HG03280 (cell line): ENCODE results near the gene RAD18.

Experiments
- ATAC-seq: cut with Tn5 transposase; IDR thresholded peaks from one replicate; pipeline ENCODE4 v1.9.1; 2021; ENCODE audit warnings: mild to moderate bottlenecking, moderate library complexity; ENCODE audit not compliant: unreplicated experiment

RAD18 gene

DNA sequence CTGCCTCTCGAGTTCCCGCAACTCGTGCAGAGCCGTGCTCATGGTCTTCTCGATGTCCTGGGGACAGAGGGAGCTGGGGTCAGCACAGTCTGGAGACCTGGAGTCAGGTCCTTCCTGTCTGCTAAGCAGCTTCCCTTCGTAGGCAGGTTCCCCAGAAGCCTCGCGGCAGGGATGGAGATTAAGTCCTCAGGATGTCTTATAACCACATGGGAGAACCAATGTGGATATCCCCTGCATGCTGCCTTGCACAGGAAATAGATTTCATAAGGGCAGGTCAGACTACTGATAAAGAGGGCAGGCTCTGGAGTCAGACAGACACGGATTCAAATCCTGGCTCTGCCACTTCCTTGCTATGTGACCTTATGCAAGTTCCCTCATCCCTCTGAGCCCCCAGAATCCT is 22.6 kb upstream of the RAD18 start:
- no peak for ATAC-seq

DNA sequence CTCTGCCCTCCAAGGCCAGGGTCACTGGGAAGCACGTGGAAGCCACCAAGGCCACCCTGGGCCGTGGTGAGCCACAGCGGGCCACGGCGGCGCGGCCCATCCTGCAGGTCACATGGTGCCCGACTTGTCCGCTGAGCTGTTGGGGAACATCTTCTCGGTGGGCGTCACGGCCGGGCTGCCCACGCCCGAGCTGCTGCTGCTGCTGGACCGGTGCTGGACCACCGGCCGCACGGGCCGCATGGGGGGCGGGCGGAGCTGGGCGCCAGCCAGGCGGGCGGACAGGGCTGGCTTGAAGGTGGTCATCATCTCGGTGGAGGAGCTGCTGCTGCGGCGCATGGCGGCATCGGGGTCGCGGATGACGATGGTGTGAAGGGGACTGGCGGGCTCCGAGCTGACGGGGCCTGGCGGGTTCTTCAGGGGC is 22.1 kb upstream of the RAD18 start:
- ATAC-seq = no peak

DNA sequence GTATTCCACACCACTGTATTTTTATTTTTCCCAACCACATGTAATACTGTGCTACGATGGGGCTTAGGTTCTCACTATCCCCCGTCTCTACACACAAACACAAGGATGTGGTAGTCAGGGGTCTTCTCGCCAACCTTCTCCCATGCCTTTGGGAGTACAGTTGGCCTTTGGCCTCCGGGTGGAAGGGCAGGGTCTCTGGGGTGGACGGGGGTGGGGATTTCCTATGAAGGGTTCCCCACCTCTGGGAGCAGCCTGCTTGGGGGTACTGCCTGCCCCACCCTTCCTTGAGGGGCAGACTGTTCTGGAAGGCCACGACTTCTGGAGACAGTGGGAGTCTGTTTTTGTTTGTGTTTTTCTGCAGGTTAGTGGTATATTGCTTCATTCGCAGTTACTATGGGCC is 21.3 kb upstream of the RAD18 start:
- ATAC-seq = no peak

DNA sequence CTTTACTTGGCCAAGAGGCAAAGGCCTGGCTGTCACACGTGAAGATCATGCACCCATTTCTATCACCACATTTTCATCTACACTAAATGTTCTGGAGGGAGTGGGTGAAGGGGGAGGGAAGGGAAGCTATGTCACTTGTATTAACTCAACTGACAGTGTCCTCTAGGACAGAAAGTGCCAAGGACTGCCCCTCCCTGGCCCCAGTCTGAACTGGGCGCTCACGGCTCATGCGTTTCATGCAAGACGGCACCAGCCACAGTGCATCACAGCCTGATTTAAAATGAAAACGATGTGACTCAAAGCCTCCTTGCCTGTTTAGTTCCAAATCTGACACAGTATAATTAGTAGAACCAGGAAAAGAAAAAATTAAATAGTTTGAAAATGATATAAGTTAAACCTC is 20.8 kb upstream of the RAD18 start:
- ATAC-seq = no peak

DNA sequence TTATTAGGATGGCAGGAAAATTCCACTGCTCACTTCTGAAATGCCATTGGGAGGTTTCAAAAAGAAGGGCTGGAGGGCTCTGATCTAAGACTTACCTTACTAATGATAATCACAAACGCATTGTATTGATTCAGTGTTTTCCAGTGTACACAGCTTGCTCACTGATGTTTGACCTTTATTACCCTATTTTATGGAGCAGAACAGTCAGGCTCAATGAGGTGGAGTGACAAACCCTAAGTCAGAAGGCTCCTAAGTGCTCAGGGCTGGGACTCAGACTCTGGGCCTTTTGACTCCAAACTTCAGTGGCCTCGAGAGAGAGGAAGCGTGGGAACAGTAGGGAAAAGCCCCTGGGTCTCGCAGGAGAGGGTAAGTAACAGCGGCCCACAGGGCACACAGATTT is 20.3 kb upstream of the RAD18 start:
- ATAC-seq = no peak

DNA sequence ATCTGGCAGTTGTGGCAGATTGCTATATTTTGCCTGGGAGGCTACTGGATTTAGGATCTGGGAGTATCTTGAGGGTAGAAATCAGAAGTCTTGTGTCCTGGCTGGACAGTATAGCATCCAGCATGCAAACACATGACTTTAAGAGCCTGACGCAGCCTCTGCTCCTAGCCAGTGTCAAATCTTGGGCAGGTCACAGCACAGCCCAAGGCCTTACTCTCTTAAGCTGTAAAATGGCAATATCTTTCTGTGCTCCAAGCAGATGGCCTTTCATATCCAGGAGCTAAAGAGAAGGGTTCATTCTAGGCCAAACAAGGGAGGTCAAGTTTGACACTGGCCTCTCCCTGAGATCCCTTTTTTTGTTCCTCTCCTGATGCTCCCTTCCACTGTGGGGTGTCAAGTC is 19.8 kb upstream of the RAD18 start:
- ATAC-seq = no peak

DNA sequence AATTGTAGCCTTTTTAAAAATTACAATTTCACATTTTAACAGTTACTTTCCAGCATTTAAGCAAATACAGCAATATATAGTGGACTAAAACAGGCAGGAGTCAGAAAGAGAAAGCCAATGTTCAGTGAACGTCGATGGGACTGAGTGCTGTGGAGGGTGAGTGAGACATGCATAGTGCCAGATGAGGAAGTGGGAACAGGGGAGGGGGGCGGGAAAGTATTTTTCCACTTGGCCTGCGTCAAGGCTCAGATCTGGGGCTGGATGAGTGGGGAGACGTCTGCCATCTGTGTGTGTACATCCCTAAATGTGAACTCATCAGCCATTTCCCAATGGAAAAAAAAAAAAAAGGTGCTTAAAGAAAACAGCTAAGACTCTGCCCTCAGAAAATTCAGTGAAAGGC is 19.2 kb upstream of the RAD18 start:
- ATAC-seq = no peak

DNA sequence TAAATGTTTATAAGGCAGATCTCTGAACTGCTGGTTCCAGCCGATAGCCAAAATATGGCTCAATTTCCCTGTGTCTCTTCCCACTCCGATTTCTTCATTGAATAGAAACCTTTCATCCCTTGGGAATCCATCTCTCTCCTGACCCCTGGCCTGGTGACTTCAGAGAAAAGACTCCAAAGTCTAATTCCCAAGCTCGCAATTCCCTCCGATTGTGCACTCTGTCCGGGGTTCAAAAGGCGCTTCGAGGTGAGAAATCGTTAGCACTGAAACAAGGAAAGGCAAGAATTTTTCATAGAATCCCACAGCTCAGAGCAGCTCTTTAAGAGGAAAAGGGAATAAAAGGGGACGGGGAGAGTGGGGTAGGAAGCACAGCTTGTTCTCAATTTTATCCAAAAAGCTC is 18.4 kb upstream of the RAD18 start:
- ATAC-seq = no peak

DNA sequence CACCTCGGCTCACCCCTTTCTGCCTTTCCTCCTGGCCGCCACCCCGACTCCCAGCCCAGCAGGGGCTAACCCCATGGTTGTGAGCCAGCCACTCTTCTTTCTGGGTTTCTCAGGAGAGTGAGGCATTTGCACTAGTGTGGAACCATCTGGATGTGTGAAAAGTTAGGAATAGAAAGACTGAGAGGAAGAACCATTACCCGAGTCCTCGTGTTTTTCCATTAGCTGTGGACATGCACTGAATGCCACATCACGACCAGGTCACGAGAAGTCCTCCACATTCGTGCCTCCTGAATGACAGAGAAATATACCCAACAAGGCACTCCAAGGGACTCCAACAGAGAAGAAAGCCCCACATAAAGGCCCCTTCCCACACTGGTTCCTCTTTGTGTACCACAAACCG is 18.0 kb upstream of the RAD18 start:
- no peak for ATAC-seq

DNA sequence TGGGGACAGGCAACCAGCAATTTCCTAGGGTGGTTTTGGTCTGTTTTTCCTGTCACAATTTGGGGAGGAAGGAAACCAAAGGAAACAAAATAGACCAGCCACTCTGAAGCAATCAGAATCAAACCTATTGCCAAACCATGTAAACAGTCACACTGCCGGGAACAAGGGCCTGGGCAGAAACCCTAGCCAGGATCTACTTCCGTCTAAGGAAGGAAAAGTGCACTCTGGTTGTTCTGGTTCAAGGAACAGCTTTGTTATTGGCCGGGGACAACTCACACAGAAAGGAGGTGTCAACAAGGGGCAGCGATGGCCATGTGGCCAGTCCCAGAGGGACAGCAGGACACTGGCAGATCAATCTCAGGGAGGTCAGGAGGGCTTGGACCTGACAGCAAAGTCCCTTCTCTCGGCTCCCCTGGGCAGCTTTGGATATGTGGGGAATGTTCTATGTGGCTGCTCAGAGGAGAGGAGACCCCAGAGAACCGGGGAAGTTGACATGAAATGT is 17.5 kb upstream of the RAD18 start:
- no peak for ATAC-seq

DNA sequence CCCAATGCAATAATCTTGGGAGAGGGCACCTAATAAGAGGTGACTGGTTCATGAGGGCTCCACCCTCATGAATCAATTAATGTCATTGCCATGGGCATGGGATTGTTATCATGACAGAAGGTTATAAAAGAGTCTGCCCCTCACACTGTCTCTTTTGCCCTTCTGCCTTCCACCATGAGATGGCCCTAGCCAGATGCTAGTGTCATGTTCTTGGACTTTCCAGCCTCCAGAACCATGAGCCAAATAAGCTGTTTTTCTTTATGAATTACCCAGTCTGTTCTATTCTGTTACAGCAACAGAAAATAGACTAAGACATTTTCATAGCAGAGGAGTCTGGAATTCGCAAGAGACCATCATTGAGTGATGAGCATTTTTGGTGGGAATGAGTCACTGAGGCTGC is 16.0 kb upstream of the RAD18 start:
- ATAC-seq = no peak

DNA sequence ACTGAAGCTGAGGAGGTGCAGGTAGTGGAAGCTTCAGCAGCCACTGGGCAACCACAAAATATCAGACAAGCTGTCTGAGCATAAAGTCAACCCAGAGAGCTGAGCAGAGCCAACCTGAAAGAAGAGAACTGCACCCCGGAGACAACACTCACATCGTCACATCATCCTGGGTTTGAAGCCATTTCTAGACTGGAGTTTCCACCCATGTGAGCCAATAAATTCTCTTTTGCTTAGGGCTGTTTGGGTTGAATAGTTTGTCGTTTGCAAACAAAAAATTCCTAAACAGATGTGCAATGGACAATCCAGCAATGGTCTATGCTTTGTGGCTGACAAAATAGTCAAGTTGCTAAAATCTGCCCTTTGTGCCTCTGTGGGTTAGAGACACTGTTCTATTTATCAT is 15.3 kb upstream of the RAD18 start:
- no peak for ATAC-seq

DNA sequence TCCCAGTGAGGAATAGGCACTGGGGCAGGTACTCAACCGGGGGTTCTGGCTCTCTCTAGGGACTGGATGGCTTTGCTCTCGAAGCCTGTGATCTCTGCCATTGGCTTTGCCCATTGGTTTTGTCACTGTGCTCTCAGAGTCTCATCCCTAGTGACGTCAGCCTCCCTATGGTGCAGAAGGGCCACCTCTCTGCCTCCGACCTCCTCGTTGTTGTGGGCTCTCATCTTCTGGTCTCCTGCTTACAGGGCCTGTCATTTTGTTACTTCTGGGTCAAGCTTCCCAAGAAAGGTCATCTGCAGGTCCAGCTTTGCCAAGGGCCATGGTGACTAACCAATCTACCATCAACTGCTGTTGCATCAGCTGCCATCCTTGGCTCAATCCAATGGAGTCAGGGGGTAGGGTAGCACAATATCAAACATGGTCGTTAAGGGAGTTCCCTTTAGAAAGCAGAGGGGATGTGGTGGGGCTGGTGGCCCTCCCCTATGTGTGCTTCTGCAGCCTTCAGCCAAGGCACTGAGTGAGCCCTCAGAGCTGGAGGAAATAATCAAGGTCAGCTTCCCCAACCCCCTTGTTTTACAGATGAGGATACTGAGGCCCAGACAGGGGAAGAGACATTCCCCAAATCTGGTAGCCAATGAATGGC is 13.4 kb upstream of the RAD18 start:
- ATAC-seq = no peak

DNA sequence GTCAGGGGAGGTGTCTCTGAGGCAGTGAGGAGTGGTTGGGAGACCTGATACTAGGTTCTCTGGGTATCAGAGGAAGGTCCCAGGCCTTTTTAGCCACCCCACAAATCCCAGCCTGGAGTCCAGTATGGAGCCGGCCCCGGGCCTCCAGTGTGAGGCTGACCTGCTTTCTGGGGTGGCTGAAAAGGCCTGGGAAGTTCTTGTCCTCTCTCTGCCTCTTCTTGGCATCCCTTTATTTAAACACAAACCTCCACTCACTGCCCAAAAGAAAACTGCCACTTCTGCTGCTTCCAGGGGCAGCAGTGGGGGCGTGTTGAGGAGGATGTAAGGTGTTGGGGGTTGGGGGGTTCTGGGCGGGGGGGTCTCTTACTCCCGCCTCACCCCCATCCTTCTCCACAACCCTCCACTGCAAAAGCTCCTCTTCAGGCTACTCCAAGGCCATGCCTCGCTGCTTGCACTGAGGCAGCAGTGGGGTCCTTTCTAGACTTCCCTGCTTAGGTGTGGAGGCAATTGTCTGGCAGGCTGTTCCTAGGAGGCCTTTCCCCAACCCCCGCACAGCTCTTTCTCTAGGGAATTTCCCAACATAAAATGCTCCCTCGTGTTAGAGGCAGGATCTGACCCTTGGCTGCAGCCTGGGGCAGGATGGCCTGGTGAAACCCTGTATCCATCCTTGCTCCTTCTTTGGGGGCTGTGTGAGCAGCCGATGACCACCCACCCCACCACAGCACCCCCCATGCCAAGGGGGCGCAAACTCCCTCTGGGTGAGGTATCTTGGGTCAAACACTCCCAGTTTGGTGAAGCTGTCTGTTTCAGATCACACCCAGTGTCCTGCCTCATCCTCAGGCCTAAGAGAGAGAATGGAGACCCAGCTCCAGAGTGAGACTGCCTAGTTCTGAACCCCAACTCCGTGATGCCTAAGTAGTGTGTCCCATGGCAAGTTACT is 12.1 kb upstream of the RAD18 start:
- no peak for ATAC-seq

DNA sequence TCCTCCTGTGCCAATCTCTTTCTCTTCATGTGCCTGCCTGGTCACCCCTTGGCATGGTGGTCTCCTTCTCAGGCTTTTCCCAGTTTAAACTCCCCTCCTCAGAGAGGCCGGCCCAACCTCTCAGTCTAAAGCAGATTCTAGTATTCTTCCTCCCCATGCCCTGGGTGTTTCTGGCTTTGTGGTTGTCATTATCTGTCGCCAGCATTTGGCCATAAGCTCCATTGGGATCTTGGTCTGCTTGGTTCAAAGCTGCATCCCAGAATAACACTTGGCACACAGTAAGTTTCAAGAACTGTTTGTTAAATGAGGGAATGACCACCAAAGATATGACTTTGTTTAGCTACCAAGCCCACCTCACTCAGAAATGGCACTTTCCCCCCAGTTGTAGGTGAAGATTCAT is 11.2 kb upstream of the RAD18 start:
- no peak for ATAC-seq

DNA sequence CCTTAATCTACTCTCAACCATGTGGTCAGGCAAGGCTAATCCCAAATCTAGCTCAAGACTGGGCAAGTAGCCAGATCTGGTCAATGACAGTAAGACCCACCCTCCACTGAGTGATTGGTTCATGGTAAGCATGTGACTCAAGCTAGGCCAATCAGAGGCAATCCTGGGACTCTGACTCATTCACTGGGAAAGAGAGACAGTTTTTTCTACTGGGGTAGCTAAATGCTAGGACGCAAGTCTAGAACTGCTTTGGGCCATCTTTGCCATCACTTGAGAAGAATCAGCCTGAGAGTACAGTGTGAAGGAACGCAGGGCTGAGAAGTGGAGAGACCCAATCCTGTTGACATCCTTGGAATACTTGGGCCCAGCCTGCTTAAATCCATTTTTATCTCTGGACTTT is 9.4 kb upstream of the RAD18 start:
- no peak for ATAC-seq

DNA sequence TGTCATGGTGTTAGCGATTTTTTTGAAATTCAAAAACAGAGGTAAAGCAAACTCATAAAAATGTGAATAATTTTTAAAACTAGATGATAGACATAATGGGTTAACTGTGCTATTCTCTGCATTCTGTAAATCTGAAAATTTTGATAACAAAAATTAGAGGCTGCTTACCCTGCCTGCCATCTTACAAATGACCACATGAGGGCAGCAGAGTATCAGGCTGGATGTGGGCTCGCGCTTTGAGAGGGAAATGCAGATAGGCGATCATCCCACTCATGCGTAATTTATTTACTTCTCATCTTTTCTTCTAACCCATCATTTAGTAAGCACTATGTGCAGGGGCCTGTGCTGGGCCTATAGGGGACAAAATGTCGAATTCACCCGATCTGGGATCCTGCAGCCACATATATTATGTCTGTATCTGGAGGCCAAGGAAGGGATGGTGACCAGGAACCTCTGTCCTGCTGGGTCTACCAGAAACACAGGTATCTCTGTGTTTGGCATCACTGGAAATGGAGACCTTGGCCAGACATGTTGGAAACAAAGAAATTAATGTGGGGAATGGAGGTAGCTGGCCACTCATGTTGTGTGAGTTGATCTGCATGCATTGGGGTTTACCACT is 7.8 kb upstream of the RAD18 start:
- no peak for ATAC-seq

DNA sequence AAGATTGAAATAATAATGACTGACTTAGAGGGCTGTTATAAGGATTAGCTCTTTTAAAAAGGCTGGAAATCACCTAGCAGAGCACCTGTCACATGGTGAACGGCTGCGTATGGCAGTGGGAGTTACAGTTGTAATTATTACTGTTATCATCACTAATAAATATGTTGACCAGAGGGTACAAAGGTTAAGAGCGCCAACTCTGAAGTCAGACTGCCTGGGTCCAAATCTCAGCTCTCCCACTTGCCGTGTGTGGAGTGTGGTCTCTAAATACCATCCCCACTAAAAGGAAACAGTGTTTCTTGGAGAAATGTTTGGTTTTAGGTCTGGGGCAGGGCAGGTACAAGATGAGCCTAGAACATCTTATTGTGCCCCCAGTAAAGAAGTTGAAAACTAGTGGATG is 6.0 kb upstream of the RAD18 start:
- ATAC-seq = no peak

DNA sequence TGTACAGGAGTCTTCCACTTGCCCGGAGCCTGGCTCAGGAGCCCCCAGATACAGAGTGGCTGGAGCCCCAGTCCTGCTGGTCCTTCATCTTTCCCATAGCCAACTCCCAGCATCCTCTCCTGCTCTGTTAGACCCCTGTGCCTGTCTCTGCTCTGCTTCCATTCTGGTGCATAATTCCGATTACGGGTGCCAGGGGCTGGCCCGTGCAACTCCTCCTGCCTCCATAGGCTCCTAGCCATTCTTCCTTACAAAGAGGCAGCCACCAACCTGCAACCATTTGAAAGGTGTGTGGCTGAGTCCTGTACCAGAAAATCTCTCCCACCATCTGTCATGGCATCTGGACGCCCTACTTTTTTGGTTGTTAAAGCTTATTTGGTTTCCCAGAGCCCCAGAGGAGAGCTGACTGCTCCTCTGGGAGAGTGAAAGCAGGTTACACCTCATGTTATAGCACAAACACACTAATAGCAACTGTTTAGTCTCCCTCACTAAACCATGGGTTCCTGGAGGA is 5.2 kb upstream of the RAD18 start:
- ATAC-seq = no peak

DNA sequence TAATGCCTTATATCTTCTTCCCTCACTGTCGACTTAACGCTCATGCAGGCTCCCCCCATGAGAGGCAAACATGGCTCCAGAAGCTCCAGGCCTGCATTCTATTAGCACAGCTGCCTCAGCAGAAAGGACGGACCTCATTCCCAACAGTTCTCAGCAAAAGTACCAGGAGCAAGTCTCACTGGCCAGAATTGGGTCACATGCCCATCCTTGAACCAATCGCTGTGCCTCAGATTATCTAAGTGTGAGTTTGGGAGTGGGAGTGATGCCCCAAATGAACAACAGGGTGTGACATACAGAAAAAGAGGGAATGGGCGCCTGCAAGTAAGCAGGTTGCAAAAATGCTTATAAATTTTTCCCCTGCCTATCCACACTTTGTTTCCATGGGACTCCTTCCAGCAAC is 4.3 kb upstream of the RAD18 start:
- no peak for ATAC-seq

DNA sequence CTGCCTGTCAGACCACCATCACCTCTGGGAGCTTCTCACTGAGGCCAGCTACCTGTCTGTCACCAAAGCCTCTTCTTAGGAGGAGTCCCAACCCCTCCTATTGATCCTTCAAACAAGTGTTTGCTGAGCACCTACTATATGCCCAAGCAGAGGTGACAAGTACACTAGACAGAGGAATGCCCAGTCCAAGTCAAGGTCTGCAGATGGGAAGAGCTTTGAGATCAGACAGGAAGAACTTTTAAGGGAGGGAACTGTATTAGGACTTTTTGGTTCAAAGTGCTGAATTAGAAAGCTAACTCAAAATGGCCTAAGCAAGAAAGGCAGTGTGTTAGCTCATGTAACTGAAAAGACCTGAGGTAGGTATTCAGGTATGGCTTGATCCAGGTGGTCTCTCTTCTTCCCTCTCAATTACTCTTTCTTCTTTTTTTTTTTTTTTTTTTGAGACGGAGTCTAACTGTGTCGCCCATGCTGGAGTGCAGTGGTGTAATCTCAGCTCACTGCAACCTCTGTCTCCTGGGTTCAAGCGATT is 3.6 kb upstream of the RAD18 start:
- no peak for ATAC-seq
